Epithelial cell of prostate (primary cell): Measurements from ENCODE around the gene APBA2.
"Not testable (repeated sequence)": the region's sequence is repeated elsewhere in the genome, so short reads cannot be mapped to it uniquely, and the experiment has no call there.

Experiments used
- DNase-seq: peaks from one replicate; pipeline ENCODE4 v3.0.0-alpha.2; 2011; ENCODE audit warnings: low read depth, low spot score
- H3K27ac ChIP-seq: fragments of 450-650 bp; 2 replicates; pipeline ENCODE4 v1.5.1; 2017; ENCODE audit warnings: mild to moderate bottlenecking

Gene APBA2

GRCh38 chr15:28876131-28876844 lies 9.5 kb upstream of the APBA2 start:
- H3K27ac ChIP-seq: no peak overlapping the region
- DNase-seq: no peak

GRCh38 chr15:28876845-28877185 lies 9.0 kb upstream of the APBA2 start:
- H3K27ac ChIP-seq: no peak overlapping the region
- DNase-seq: no peak

- no peak for DNase-seq
Measured at GRCh38 chr15:28878209-28878608, 7.6 kb upstream of the APBA2 start.

GRCh38 chr15:28879551-28879950 lies 6.2 kb upstream of the APBA2 start:
- DNase-seq: no peak
- no peak overlapping the region for H3K27ac ChIP-seq

More at GRCh38 chr15:28878209-28878608, 7.6 kb upstream of the APBA2 start:
- no peak overlapping the region for H3K27ac ChIP-seq

- DNase-seq: no peak
- H3K27ac ChIP-seq: no peak overlapping the region
Measured at GRCh38 chr15:28880680-28881079, 5.1 kb upstream of the APBA2 start.

GRCh38 chr15:28881170-28881569 lies 4.6 kb upstream of the APBA2 start:
- no peak overlapping the region for H3K27ac ChIP-seq
- no peak for DNase-seq

- no peak overlapping the region for H3K27ac ChIP-seq
- no peak for DNase-seq
Measured at GRCh38 chr15:28881600-28881999, 4.2 kb upstream of the APBA2 start.

GRCh38 chr15:28884151-28884940 lies 1.4 kb upstream of the APBA2 start:
- H3K27ac ChIP-seq: no peak overlapping the region
- DNase-seq: no peak

GRCh38 chr15:28885128-28885629 lies 595 bp upstream of the APBA2 start:
- no peak for DNase-seq
- no peak overlapping the region for H3K27ac ChIP-seq

- H3K27ac ChIP-seq: no peak overlapping the region
- no peak for DNase-seq
Measured at GRCh38 chr15:28886431-28887338, 911 bp downstream of the APBA2 start.

GRCh38 chr15:28887339-28888174 lies 1.8 kb downstream of the APBA2 start:
- DNase-seq: no peak
- no peak overlapping the region for H3K27ac ChIP-seq

GRCh38 chr15:28888302-28888894 lies 2.6 kb downstream of the APBA2 start:
- no peak overlapping the region for H3K27ac ChIP-seq
- no peak for DNase-seq

- no peak overlapping the region for H3K27ac ChIP-seq
- no peak for DNase-seq
Measured at GRCh38 chr15:28888900-28889299, 3.1 kb downstream of the APBA2 start.

GRCh38 chr15:28889346-28889745 lies 3.6 kb downstream of the APBA2 start:
- H3K27ac ChIP-seq: no peak overlapping the region

GRCh38 chr15:28889871-28890270 lies 4.1 kb downstream of the APBA2 start:
- not testable (repeated sequence) for H3K27ac ChIP-seq, DNase-seq

More at GRCh38 chr15:28889346-28889745, 3.6 kb downstream of the APBA2 start:
- no peak for DNase-seq

GRCh38 chr15:28890291-28890690 lies 4.5 kb downstream of the APBA2 start:
- H3K27ac ChIP-seq, DNase-seq: not testable (repeated sequence)

GRCh38 chr15:28890711-28891495 lies 5.1 kb downstream of the APBA2 start:
- no peak overlapping the region for H3K27ac ChIP-seq
- no peak for DNase-seq

GRCh38 chr15:28891588-28891987 lies 5.8 kb downstream of the APBA2 start:
- no peak overlapping the region for H3K27ac ChIP-seq
- no peak for DNase-seq
